Lower leg skin (tissue), 3 donors: ENCODE data around the gene PI16.

Source experiments
- POLR2A ChIP-seq, 2 donors: fragments of 450-650 bp; IDR thresholded peaks; one replicate each; pipeline ENCODE4 v1.6.1; 2016 to 2017; ENCODE audit warnings: antibody characterized with exemption in 2 of 2, mild to moderate bottlenecking in 1 of 2, moderate library complexity in 1 of 2
- TF ChIP-seq, protein P1 (sequence below), 3 donors: fragments of 450-650 bp; IDR thresholded peaks; one replicate each; pipeline ENCODE4 v1.5.1; 2016; ENCODE audit warnings: antibody characterized with exemption in 3 of 3, mild to moderate bottlenecking in 3 of 3, moderate library complexity in 2 of 3

DNA sequence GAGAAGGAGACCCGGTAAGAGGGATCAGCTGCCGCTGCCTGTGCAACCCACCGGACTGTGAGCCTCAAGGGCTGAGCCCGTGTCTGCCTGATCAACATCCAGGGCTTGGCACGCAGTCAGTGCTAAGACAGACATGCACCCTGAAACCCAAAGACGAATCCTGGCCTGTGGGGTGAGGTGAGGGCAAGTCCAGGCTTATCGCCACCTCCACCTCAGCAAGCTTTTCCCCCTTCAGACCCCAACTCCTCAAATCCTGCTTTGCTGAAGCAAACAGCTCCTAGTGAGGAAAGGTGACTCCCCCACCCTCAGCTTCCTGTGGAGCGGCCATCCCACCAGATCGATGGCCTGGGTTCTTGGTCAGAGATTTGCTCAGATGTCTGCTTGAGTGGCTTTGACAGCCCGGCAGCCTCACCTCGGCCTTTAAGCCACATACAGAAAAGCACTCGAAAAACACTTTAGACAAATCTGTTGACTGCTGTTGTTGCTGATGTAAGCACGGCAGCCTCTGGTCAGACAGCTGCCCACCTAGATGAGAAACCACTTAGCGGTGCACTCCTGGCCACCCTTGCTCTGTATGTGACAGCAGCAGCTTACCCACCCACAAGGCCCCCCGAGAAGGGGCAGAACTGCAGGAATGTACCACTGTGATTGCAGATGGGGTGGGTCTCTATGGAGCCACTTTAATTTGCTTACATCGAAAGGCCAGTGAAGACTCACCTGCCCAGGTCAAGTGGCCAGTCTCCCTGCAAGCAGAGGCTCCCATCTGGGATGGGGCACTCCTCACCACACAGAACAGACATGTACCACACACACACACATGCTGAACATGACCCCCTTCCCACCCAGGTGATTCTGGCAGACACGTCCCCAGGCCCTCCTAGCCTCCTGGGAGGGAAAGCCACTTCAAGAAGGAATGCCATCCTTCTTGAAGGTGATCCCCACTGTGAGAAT, 16.6 kb downstream of the PI16 start:
- TF ChIP-seq, protein P1, sequence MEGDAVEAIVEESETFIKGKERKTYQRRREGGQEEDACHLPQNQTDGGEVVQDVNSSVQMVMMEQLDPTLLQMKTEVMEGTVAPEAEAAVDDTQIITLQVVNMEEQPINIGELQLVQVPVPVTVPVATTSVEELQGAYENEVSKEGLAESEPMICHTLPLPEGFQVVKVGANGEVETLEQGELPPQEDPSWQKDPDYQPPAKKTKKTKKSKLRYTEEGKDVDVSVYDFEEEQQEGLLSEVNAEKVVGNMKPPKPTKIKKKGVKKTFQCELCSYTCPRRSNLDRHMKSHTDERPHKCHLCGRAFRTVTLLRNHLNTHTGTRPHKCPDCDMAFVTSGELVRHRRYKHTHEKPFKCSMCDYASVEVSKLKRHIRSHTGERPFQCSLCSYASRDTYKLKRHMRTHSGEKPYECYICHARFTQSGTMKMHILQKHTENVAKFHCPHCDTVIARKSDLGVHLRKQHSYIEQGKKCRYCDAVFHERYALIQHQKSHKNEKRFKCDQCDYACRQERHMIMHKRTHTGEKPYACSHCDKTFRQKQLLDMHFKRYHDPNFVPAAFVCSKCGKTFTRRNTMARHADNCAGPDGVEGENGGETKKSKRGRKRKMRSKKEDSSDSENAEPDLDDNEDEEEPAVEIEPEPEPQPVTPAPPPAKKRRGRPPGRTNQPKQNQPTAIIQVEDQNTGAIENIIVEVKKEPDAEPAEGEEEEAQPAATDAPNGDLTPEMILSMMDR (IDR thresholded peaks at IDR 0.05): no peak
- no peak for TF ChIP-seq POLR2A (IDR thresholded peaks at IDR 0.05)
